ENCODE measurements around the gene RAD51AP1.

RAD51AP1 gene

GRCh38 chr12:4607056-4607455 lies 68.4 kb downstream of the RAD51AP1 start:
- no peak overlapping the region for H2BK12ac ChIP-seq (ENCODE audit: low read length in 2 of 2)
- H3K14ac ChIP-seq (ENCODE audit: low read length in 2 of 2): no peak overlapping the region
- H3K9ac ChIP-seq (ENCODE audit: low read length): no peak overlapping the region
- no peak overlapping the region for H3K4me2 ChIP-seq (ENCODE audit: low read length, poor library complexity, severe bottlenecking)
- no peak overlapping the region for H2BK5ac ChIP-seq (ENCODE audit: low read depth, low read length, poor library complexity, severe bottlenecking)
- no peak overlapping the region for H2AK5ac ChIP-seq (ENCODE audit: low read length, severe bottlenecking)
- no peak overlapping the region for H2BK15ac ChIP-seq (ENCODE audit: low read depth, poor library complexity, severe bottlenecking)
- peaks cover 0 to 13% of the 10 kb centered on the region in 2 experiments for H3K36me3 ChIP-seq (ENCODE audit: control insufficient read depth in 1 of 2, insufficient read depth in 2 of 2, low read depth in 1 of 2, low read length in 2 of 2)
- H2BK120ac ChIP-seq (ENCODE audit: low read depth, low read length): no peak overlapping the region
- H4K91ac ChIP-seq (ENCODE audit: low read length): no peak overlapping the region
- H3K4me1 ChIP-seq (ENCODE audit: control insufficient read depth, insufficient read depth, low read depth, low read length): no peaks in the 10 kb centered on the region
- no peak overlapping the region for H3K4me3 ChIP-seq (ENCODE audit: insufficient read depth in 1 of 2, low read depth in 1 of 2, low read length in 2 of 2)
- no peak overlapping the region for H4K8ac ChIP-seq (ENCODE audit: low read length)
- H3K9me3 ChIP-seq (ENCODE audit: control insufficient read depth, low read length): no peaks in the 10 kb centered on the region
- no peak overlapping the region for H3K23ac ChIP-seq (ENCODE audit: low read length in 2 of 2)
- peaks cover 11 to 16% of the 10 kb centered on the region in 2 experiments for H3K27me3 ChIP-seq (ENCODE audit: control insufficient read depth in 1 of 2, insufficient read depth in 1 of 2, low read length in 2 of 2)
- no peak overlapping the region for H3K18ac ChIP-seq (ENCODE audit: low read depth in 1 of 2, low read length in 2 of 2)
- H3K79me1 ChIP-seq (replicated peaks; ENCODE audit: low read length, poor library complexity, severe bottlenecking): peaks cover 28% of the 10 kb centered on the region
- no peak overlapping the region for H3K27ac ChIP-seq (ENCODE audit: low read length, poor library complexity, severe bottlenecking)
- H2AFZ ChIP-seq (ENCODE audit: low read depth, low read length): no peak overlapping the region
- WGBS: 100% methylated on average over 3 of the region's 3 CpGs
- H3K4ac ChIP-seq (ENCODE audit: low read depth in 1 of 2, low read length in 2 of 2): no peak overlapping the region
- DNase-seq: no peak

GRCh38 chr12:4609071-4609470 lies 70.4 kb downstream of the RAD51AP1 start:
- H3K36me3 ChIP-seq (ENCODE audit: control insufficient read depth in 1 of 2, insufficient read depth in 2 of 2, low read depth in 1 of 2, low read length in 2 of 2): peaks cover 3 to 23% of the 10 kb centered on the region in 2 experiments
- H4K91ac ChIP-seq (ENCODE audit: low read length): no peak overlapping the region
- H3K23ac ChIP-seq (ENCODE audit: low read length in 2 of 2): no peak overlapping the region
- H3K14ac ChIP-seq (ENCODE audit: low read length in 2 of 2): no peak overlapping the region
- no peak overlapping the region for H3K4me2 ChIP-seq (ENCODE audit: low read length, poor library complexity, severe bottlenecking)
- H3K4me3 ChIP-seq (ENCODE audit: insufficient read depth in 1 of 2, low read depth in 1 of 2, low read length in 2 of 2): no peak overlapping the region
- no peak overlapping the region for H2AK5ac ChIP-seq (ENCODE audit: low read length, severe bottlenecking)
- whole genome bisulfite sequencing: 99% methylated on average over 7 of the region's 9 CpGs
- H3K79me1 ChIP-seq (replicated peaks; ENCODE audit: low read length, poor library complexity, severe bottlenecking): peaks cover 28% of the 10 kb centered on the region
- H3K18ac ChIP-seq (ENCODE audit: low read depth in 1 of 2, low read length in 2 of 2): no peak overlapping the region
- no peak overlapping the region for H2BK15ac ChIP-seq (ENCODE audit: low read depth, poor library complexity, severe bottlenecking)
- H2BK120ac ChIP-seq (ENCODE audit: low read depth, low read length): no peak overlapping the region
- H2AFZ ChIP-seq (ENCODE audit: low read depth, low read length): no peak overlapping the region
- H3K9me3 ChIP-seq (ENCODE audit: control insufficient read depth, low read length): no peaks in the 10 kb centered on the region
- H3K4ac ChIP-seq (ENCODE audit: low read depth in 1 of 2, low read length in 2 of 2): no peak overlapping the region
- no peaks in the 10 kb centered on the region for H3K27me3 ChIP-seq (ENCODE audit: control insufficient read depth in 1 of 2, insufficient read depth in 1 of 2, low read length in 2 of 2)
- H4K8ac ChIP-seq (ENCODE audit: low read length): no peak overlapping the region
- H3K27ac ChIP-seq (ENCODE audit: low read length, poor library complexity, severe bottlenecking): no peak overlapping the region
- no peaks in the 10 kb centered on the region for H3K4me1 ChIP-seq (ENCODE audit: control insufficient read depth, insufficient read depth, low read depth, low read length)
- no peak overlapping the region for H2BK12ac ChIP-seq (ENCODE audit: low read length in 2 of 2)
- no peak overlapping the region for H3K9ac ChIP-seq (ENCODE audit: low read length)
- DNase-seq: no peak
- H2BK5ac ChIP-seq (ENCODE audit: low read depth, low read length, poor library complexity, severe bottlenecking): no peak overlapping the region
